Immature natural killer cell (primary cell): ENCODE measurements around the gene TAF5L. TPM values are rescaled to one million over a fixed set of nuclear protein-coding genes. Genes with fewer than 3 reads are reported as not detected.

Source experiments
- DNase-seq, 3 donors: peaks; one replicate each; pipeline ENCODE4 v3.0.0; 2022; ENCODE audit warnings: mixed read lengths in 1 of 3
- H3K27ac Mint-ChIP-seq, 6 donors: one replicate each; pipeline ENCODE4 v1.8.0; 2020; ENCODE audit warnings: mixed read lengths in 6 of 6, mild to moderate bottlenecking in 5 of 6, inconsistent platforms in 4 of 6, moderate library complexity in 3 of 6
- H3K27me3 Mint-ChIP-seq, 3 donors: one replicate each; pipeline ENCODE4 v1.8.0; 2020 to 2021; ENCODE audit warnings: low read depth in 3 of 3, mild to moderate bottlenecking in 3 of 3, mixed read lengths in 3 of 3, moderate library complexity in 3 of 3, inconsistent platforms in 1 of 3
- H3K36me3 Mint-ChIP-seq, 3 donors: one replicate each; pipeline ENCODE4 v1.8.0; 2020; ENCODE audit warnings: mixed read lengths in 3 of 3, inconsistent platforms in 2 of 3, mild to moderate bottlenecking in 2 of 3
- H3K4me1 Mint-ChIP-seq, 2 donors: one replicate each; pipeline ENCODE4 v1.8.0; 2020; ENCODE audit warnings: inconsistent platforms in 2 of 2, mild to moderate bottlenecking in 2 of 2, mixed read lengths in 2 of 2, moderate library complexity in 1 of 2
- H3K4me3 Mint-ChIP-seq, 5 donors: one replicate each; pipeline ENCODE4 v1.8.0; 2020; ENCODE audit warnings: mild to moderate bottlenecking in 5 of 5, mixed read lengths in 5 of 5, inconsistent platforms in 3 of 5, moderate library complexity in 3 of 5
- H3K9me3 Mint-ChIP-seq, 6 donors: one replicate each; pipeline ENCODE4 v1.8.0; 2020; ENCODE audit warnings: mild to moderate bottlenecking in 6 of 6, mixed read lengths in 6 of 6, inconsistent platforms in 4 of 6, moderate library complexity in 3 of 6
- polyA plus RNA-seq, 3 donors: library from polyadenylated mRNA; unstranded; fragments of 300-500 nt; fragmentation: Illumina TruSeq; gene quantifications; one replicate each; pipeline ENCODE4 v1.2.3, GENCODE V29; 2021

TAF5L gene
- polyA plus RNA-seq, 3 donors from 2014 or later: 4.5 to 7.7 (median 6.2) TPM

- Mint-ChIP-seq H3K27ac (no peak overlapping the region), H3K4me1 (no peaks in the 10 kb centered on the region), H3K36me3 (peaks cover 0 to 3% (median 0%) of the 10 kb centered on the region in 3 donors), H3K9me3 (no peaks in the 10 kb centered on the region), H3K4me3 (no peak overlapping the region), H3K27me3 (peaks cover 0 to 1% (median 0%) of the 10 kb centered on the region in 3 donors)
- no peak for DNase-seq
Measured at GRCh38 chr1:229585338-229585737, 40.6 kb downstream of the TAF5L start.

DNA sequence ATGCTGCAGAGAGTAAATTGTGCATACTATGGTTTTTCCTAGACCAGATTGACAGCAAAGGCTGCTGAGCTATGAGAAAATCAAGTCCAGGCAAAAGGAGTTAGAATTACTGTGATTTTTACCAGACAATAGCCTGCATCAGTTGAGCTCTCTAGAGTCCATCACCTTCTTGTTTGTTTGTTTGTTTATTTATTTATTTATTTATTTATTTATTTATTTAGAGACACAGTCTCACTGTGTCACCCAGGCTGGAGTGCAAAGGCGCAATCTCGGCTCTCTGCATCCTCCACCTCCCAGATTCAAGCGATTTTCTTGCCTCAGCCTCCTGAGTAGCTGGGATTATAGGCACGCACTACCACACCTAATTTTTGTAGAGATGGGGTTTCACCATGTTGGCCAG is 43.2 kb downstream of the TAF5L start:
- Mint-ChIP-seq H3K27ac (no peak overlapping the region), H3K9me3 (no peaks in the 10 kb centered on the region), H3K36me3 (no peaks in the 10 kb centered on the region), H3K4me1 (no peaks in the 10 kb centered on the region), H3K4me3 (no peak overlapping the region), H3K27me3 (peaks cover 0 to 5% (median 0%) of the 10 kb centered on the region in 3 donors)
- DNase-seq: no peak

DNA sequence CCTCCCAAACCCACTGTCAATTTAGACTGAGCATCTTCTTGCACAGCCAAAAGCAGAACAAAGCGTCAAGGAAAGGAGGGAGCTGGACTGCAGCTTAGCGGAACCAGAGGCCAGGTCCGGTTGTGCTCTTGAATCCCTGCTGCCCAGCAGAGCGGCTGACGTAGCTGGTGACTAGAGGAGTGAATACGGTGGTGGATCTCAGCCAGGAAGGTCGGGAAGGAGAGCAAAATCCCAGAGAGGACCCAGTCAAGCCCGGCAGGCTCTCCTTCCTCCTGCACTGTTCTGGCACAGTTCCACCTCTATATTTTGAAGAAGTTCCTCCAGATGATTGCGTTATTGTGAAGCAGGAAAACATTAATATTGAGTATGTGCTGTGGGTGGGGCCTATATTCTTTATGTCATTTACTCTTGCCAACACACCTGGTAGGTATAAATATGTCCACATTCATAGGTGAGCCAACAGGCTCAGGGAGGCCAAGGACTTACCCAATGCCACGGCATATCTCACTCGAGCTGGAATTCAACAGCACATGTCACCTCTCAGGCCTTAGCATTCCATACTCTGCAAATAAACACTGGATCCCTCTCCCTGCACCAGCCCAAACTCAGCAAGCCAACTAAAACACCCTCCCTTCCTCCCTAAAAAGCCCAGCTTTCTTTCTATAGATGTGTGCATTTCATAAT is 43.8 kb downstream of the TAF5L start:
- no peaks in the 10 kb centered on the region for H3K9me3 Mint-ChIP-seq
- DNase-seq: no peak
- H3K27me3 Mint-ChIP-seq: peaks cover 0 to 5% (median 0%) of the 10 kb centered on the region in 3 donors
- H3K4me3 Mint-ChIP-seq: no peak overlapping the region
- H3K36me3 Mint-ChIP-seq: no peaks in the 10 kb centered on the region
- no peak overlapping the region for H3K27ac Mint-ChIP-seq
- H3K4me1 Mint-ChIP-seq: no peaks in the 10 kb centered on the region

GRCh38 chr1:229581485-229581884 is 44.4 kb downstream of the TAF5L start:
- no peak overlapping the region for H3K4me3 Mint-ChIP-seq
- H3K9me3 Mint-ChIP-seq: no peaks in the 10 kb centered on the region
- no peak overlapping the region for H3K27ac Mint-ChIP-seq
- peaks cover 0 to 5% (median 0%) of the 10 kb centered on the region in 3 donors for H3K27me3 Mint-ChIP-seq
- H3K4me1 Mint-ChIP-seq: no peaks in the 10 kb centered on the region
- no peaks in the 10 kb centered on the region for H3K36me3 Mint-ChIP-seq
- DNase-seq: no peak

DNA sequence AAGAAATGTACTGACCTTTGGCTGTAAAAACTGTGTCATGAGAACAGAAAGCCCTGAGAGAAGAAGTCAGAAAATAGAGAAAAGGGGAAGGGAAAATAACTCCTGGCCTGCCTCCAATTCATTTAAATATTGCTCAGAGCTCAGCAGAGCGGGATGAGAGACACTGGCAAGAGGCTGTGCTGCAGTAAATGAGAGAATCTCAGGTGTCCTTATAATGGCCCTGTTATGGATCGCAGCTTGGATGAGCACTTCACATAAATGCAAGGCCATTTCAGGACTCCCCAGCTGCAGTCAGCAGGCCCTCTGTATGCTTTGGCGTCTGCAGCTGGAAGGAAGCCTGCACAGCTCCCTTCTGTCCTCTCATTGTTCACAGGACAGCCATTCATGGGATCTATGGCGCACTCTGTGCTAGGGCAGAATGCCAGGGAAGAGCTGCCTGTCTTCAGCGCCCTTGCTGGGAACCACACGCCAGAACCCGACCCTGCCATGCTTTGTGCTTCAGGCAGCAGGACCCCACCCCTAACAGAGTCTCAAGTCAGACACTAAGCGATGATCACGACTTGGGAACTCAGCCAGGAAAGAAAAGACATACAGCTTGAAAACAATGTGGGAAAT is 46.8 kb downstream of the TAF5L start:
- Mint-ChIP-seq H3K4me3 (no peak overlapping the region), H3K4me1 (no peaks in the 10 kb centered on the region), H3K36me3 (no peaks in the 10 kb centered on the region), H3K9me3 (no peaks in the 10 kb centered on the region), H3K27ac (no peak overlapping the region), H3K27me3 (peaks cover 0 to 5% (median 0%) of the 10 kb centered on the region in 3 donors)
- no peak for DNase-seq

DNA sequence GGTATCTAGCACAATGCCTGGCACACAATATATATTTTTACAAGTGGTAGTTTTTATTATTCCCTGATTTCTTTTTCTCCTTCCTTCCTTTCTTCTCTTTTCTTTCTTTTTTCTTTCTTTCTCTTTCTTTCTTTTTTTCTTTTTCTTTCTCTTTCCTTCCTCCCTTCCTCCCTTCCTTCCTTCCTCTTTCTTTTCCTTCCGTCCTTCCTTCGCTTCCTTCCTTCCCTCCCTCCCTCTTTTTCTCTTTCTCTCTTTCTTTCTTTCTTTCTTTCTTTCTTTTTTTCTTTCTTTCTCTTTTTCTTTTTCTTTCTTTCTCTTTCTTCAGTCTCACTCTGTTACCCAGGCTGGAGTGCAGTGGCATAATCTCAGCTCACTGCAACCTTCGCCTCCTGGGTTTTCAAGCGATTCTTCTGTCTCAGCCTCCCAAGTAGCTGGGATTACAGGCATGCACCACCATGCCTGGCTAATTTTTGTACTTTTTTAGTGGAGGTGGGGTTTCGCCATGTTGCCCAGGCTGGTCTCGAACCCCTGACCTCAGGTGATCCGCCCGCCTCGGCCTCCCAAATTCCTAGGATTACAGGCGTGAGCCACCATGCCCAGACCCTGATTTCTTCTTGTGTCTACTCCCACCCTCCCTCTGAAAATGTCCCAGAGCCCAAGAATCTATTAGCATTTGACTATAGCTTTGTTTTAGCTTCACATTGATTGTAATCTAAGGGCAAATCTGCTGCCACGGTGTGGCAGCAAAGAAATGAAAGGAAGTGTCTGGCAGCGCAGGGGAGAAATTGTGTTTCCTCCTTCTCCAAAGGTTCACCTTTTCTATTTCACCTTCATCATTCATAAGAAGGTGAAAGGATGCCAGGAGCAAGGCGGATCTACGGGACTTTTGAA is 47.5 kb downstream of the TAF5L start:
- Mint-ChIP-seq H3K27ac (no peak overlapping the region), H3K27me3 (peaks cover 0 to 7% (median 2%) of the 10 kb centered on the region in 3 donors), H3K4me1 (no peaks in the 10 kb centered on the region), H3K9me3 (no peaks in the 10 kb centered on the region), H3K36me3 (no peaks in the 10 kb centered on the region), H3K4me3 (no peak overlapping the region)
- no peak for DNase-seq

DNA sequence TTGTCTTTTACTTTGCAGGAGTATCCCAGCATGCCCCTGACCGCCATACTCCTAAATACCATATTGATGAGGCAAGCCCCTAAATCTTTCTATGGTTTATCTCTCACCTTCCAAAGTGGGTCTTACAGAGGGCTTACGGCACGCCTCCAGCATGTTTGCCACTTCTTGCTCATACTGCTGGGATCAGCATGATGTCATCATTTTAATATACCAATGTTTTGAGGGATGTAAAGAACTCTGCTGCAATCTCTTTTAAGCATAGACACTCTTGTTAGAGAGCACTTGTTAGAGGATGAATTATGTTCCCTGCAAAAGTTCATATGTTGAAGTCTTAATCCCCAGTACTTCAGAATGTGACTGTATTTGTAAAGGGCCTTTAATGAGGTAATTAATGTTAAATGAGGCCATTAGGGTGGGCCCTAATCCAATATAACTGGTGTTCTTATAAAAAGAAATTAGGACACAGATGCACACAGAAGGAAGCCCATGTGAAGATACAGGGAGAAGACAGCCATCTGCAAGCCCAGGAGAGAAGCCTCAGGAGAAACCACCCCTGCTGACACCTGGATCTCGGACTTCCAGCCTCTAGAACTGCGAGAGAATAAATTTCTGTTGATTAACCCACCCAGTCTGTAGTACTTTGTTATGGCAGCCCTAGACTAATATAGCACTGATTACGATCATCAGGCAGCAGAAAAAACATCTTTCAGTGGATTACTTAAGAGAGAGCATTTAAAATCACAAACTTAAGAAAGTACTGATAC is 51.1 kb downstream of the TAF5L start:
- no peaks in the 10 kb centered on the region for H3K4me1 Mint-ChIP-seq
- no peak overlapping the region for H3K4me3 Mint-ChIP-seq
- DNase-seq: no peak
- no peaks in the 10 kb centered on the region for H3K9me3 Mint-ChIP-seq
- H3K27me3 Mint-ChIP-seq: peaks cover 0 to 11% (median 6%) of the 10 kb centered on the region in 3 donors
- no peak overlapping the region for H3K27ac Mint-ChIP-seq
- H3K36me3 Mint-ChIP-seq: no peaks in the 10 kb centered on the region

- peaks cover 0 to 11% (median 2%) of the 10 kb centered on the region in 3 donors for H3K27me3 Mint-ChIP-seq
- H3K27ac Mint-ChIP-seq: no peak overlapping the region
- no peaks in the 10 kb centered on the region for H3K9me3 Mint-ChIP-seq
- H3K4me3 Mint-ChIP-seq: no peak overlapping the region
- H3K36me3 Mint-ChIP-seq: no peaks in the 10 kb centered on the region
- no peak for DNase-seq
- H3K4me1 Mint-ChIP-seq: no peaks in the 10 kb centered on the region
Measured at GRCh38 chr1:229572286-229572685, 53.6 kb downstream of the TAF5L start.

- H3K4me3 Mint-ChIP-seq: no peak overlapping the region
Measured at GRCh38 chr1:229570891-229571516, 54.9 kb downstream of the TAF5L start.

DNA sequence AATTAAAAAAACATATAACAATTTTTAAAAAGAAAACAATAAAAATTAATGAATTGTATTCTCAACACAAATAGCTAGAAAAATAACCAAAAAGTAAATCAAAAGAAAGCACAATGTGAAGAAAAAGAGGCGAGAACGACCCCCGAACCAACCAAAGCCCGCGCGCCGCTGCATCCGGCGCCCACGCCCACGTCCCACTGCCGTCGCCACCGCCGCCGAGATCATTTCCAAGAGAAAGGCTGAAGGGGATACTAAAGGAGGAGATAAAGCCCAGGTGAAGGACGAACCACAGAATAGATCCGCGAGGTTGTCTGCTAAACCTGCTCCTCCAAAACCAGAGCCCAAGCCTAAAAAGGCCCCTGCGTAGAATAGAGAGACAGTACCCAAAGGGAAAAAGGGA is 55.6 kb downstream of the TAF5L start:
- H3K27me3 Mint-ChIP-seq: peaks cover 0 to 11% (median 2%) of the 10 kb centered on the region in 3 donors
- H3K4me3 Mint-ChIP-seq: no peak overlapping the region
- DNase-seq: no peak
- H3K4me1 Mint-ChIP-seq: no peaks in the 10 kb centered on the region
- no peaks in the 10 kb centered on the region for H3K36me3 Mint-ChIP-seq
- H3K9me3 Mint-ChIP-seq: no peaks in the 10 kb centered on the region
- no peak overlapping the region for H3K27ac Mint-ChIP-seq

More at GRCh38 chr1:229570891-229571516, 54.9 kb downstream of the TAF5L start:
- Mint-ChIP-seq H3K36me3 (no peaks in the 10 kb centered on the region), H3K9me3 (no peaks in the 10 kb centered on the region), H3K4me1 (no peaks in the 10 kb centered on the region), H3K27me3 (peaks cover 0 to 11% (median 2%) of the 10 kb centered on the region in 3 donors), H3K27ac (no peak overlapping the region)
- DNase-seq: no peak

GRCh38 chr1:229567109-229567868 is 58.6 kb downstream of the TAF5L start:
- Mint-ChIP-seq H3K9me3 (no peaks in the 10 kb centered on the region), H3K36me3 (no peaks in the 10 kb centered on the region), H3K4me3 (no peak overlapping the region), H3K27ac (no peak overlapping the region), H3K27me3 (peaks cover 2 to 10% (median 2%) of the 10 kb centered on the region in 3 donors), H3K4me1 (no peaks in the 10 kb centered on the region)
- no peak for DNase-seq

GRCh38 chr1:229563701-229564100 is 62.2 kb downstream of the TAF5L start:
- DNase-seq: no peak
- Mint-ChIP-seq H3K36me3 (no peaks in the 10 kb centered on the region), H3K27me3 (peaks cover 2 to 6% (median 3%) of the 10 kb centered on the region in 3 donors), H3K27ac (no peak overlapping the region), H3K9me3 (no peaks in the 10 kb centered on the region), H3K4me3 (no peak overlapping the region), H3K4me1 (peaks cover 8 to 11% of the 10 kb centered on the region in 2 donors)
